Lower lobe of right lung (tissue), 2 donors: ENCODE results near the gene KCNAB1. TPM values are rescaled to one million over a fixed set of nuclear protein-coding genes. Genes with fewer than 3 reads are reported as not detected.
"Not testable (repeated sequence)": the region's sequence is repeated elsewhere in the genome, so short reads cannot be mapped to it uniquely, and the experiment has no call there.

ENCODE experiments used
- ATAC-seq, 2 donors: fragments of 200-7000 bp; cut with Tn5 transposase; one replicate each; pipeline ENCODE4 v1.9.1; 2020 to 2022; ENCODE audit warnings: mild to moderate bottlenecking in 2 of 2, moderate library complexity in 2 of 2
- DNase-seq: peaks from one replicate; pipeline ENCODE4 v3.0.0-alpha.2; 2020
- H3K27ac ChIP-seq: fragments of 200-600 bp; one replicate; pipeline ENCODE4 v1.8.0; 2022
- H3K27me3 ChIP-seq: fragments of 200-600 bp; one replicate; pipeline ENCODE4 v1.8.0; 2022; ENCODE audit warnings: low read depth
- H3K36me3 ChIP-seq: fragments of 200-600 bp; one replicate; pipeline ENCODE4 v1.8.0; 2022; ENCODE audit warnings: mild to moderate bottlenecking
- H3K4me1 ChIP-seq: fragments of 200-600 bp; one replicate; pipeline ENCODE4 v1.8.0; 2022
- H3K4me3 ChIP-seq: fragments of 200-600 bp; one replicate; pipeline ENCODE4 v1.8.0; 2022; ENCODE audit warnings: mild to moderate bottlenecking
- H3K9me3 ChIP-seq: fragments of 200-600 bp; one replicate; pipeline ENCODE4 v1.8.0; 2022
- intact Hi-C: fragments of 100-400 bp; cut with DNase I; formaldehyde crosslinking; loops from one replicate; pipeline ENCODE4 v1.11.0; 2022
- total RNA-seq: library from RNA; stranded (reverse); fragmentation: NEBNext Ultra II Directional; extraction: Animal tissue kit (Norgen Biotek cat#: 25700); gene quantifications from one replicate; pipeline ENCODE4 v1.2.1, GENCODE V29; 2021
- TF ChIP-seq, protein P1 (sequence below): fragments of 200-600 bp; IDR thresholded peaks from one replicate; pipeline ENCODE4 v1.8.0; 2022; ENCODE audit warnings: antibody characterized with exemption, mild to moderate bottlenecking
- donor health status: DM: no; HTN: yes; CAD: no; lungs with severe emphysema.

KCNAB1 gene
- total RNA-seq, 1 donor from 2014 or later, result 4.7 TPM

DNA sequence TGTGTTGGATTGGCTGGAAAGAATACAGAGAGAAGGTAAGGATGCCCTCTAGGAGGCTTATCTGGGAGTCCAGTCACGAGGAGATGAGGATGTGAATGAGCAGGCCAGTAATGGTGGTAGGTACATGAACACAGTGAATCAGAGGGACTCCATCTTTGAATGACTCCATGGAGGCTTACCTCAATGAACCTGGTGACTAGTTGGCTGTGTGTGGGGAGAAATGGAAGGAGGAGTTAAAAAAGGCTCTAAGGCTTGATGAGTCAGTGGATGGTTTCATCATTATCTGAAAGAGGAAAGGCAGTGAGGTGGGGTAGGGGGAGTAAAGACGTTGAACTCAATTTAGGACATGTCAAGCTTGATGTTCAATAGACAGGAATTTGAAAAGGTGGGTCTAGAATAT, 61.1 kb downstream of the KCNAB1 start:
- Histone ChIP-seq H3K9me3 (no peaks in the 10 kb centered on the region), H3K27ac (no peak overlapping the region), H3K4me3 (no peak overlapping the region), H3K4me1 (no peaks in the 10 kb centered on the region), H3K27me3 (no peaks in the 10 kb centered on the region), H3K36me3 (no peaks in the 10 kb centered on the region)
- ATAC-seq (no peak), DNase-seq (no peak)
- TF ChIP-seq, protein P1, sequence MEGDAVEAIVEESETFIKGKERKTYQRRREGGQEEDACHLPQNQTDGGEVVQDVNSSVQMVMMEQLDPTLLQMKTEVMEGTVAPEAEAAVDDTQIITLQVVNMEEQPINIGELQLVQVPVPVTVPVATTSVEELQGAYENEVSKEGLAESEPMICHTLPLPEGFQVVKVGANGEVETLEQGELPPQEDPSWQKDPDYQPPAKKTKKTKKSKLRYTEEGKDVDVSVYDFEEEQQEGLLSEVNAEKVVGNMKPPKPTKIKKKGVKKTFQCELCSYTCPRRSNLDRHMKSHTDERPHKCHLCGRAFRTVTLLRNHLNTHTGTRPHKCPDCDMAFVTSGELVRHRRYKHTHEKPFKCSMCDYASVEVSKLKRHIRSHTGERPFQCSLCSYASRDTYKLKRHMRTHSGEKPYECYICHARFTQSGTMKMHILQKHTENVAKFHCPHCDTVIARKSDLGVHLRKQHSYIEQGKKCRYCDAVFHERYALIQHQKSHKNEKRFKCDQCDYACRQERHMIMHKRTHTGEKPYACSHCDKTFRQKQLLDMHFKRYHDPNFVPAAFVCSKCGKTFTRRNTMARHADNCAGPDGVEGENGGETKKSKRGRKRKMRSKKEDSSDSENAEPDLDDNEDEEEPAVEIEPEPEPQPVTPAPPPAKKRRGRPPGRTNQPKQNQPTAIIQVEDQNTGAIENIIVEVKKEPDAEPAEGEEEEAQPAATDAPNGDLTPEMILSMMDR, result no peak
- intact Hi-C loops, result no loop called here

DNA sequence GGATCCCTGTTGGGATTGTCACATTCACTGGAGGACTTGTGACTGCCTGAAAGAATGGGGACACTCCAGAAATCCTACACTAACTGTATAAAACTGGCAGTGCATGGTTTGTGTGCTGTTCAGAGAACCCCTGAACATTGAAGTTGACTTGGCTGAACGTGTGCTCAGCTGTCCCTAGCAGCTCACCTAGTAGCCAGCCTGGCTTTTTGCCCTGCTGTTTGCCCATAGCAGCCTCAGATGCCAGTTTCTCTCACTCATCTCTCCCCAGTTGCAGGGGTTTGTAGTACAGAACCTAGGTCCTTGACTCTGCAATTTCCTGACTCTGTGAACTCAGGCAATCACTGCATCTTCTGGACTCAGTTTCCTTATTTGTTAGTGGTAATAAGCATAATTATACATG, 63.0 kb downstream of the KCNAB1 start:
- DNase-seq (no peak), ATAC-seq (no peak)
- no peak overlapping the region for H3K27ac ChIP-seq
- intact Hi-C loops, result no loop called here
- H3K36me3 ChIP-seq, result no peaks in the 10 kb centered on the region
- H3K4me3 ChIP-seq, result no peak overlapping the region
- no peaks in the 10 kb centered on the region for H3K27me3 ChIP-seq
- no peaks in the 10 kb centered on the region for H3K9me3 ChIP-seq
- H3K4me1 ChIP-seq, result no peaks in the 10 kb centered on the region
- TF ChIP-seq, protein P1, result no peak

DNA sequence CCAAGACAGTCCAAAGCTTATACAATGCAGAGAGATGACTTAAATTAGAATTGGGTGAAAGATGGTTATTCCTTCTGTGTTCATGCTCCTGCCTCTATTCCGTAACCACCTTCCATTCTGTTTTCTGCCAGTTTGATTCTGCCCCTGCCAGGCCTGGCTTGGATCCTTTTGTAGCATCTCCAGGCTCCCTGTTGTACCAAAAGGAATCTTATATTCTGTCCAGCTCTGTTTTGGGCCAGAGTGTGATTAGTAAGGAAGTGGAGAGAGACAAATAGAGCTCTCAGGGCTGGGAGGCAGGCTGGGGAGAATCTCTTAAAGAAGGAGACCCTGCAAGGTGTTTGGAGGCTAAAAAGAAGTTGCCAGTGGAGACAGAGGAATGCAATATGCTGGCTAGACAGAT, 63.8 kb downstream of the KCNAB1 start:
- intact Hi-C loops, result no loop called here
- DNase-seq, result no peak
- no peak for ATAC-seq
- Histone ChIP-seq H3K36me3 (no peaks in the 10 kb centered on the region), H3K4me3 (no peak overlapping the region), H3K27me3 (no peaks in the 10 kb centered on the region), H3K9me3 (no peaks in the 10 kb centered on the region), H3K27ac (no peak overlapping the region), H3K4me1 (no peaks in the 10 kb centered on the region)
- TF ChIP-seq, protein P1, result no peak

DNA sequence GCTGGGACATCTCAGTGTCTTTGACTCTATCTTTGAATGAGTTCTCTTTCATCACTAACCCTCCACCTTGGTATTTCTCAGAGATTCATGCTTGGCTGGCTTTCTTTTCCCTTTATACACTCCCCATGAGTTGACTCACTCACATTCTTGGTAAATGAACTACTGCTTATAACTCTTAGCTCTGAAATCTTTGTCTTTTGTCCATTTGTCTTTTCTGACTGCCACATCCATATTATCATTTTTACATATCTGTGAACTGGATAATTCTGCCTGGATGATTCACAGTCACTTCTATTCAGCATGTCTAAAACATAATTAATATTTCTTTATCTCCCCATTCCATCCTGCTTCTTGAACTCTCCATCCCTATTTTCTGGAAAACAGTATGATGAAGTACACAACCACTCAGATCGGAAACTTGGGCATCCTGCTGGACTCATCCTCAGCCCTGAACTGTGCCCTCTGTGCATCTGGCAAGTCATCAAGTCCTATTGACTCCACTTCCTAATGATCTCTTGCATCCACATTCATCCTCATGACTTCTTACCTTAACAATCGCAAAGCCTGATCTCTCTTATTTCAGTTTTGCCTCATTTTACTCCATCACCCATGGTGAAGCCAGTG, 66.9 kb downstream of the KCNAB1 start:
- intact Hi-C loops, result no loop called here
- Histone ChIP-seq H3K36me3 (no peaks in the 10 kb centered on the region), H3K27me3 (no peaks in the 10 kb centered on the region), H3K27ac (no peak overlapping the region), H3K9me3 (no peaks in the 10 kb centered on the region), H3K4me1 (no peaks in the 10 kb centered on the region), H3K4me3 (no peak overlapping the region)
- ATAC-seq (no peak), DNase-seq (no peak)
- TF ChIP-seq, protein P1, result no peak

DNA sequence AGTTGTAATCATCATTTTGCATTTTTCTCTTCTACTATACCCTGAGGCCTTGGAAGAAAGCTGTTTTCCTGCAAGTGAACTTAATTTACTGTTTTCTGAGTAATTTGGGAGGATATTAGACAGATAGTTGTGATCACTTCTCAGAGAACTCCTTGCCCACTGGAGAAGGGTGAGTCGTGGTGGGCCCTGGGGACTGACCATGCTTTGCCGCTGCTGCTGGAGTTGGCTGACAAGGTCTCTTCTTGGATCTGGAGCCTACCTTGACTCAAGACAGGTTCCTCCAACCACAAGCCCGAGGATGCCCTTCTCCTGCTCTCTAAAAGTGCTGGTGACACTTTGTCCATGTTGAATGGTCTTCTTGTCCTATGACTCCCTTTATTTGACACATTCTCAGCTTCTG, 68.4 kb downstream of the KCNAB1 start:
- intact Hi-C loops, result no loop called here
- Histone ChIP-seq H3K4me1 (no peaks in the 10 kb centered on the region), H3K27me3 (no peaks in the 10 kb centered on the region), H3K4me3 (no peak overlapping the region), H3K36me3 (no peaks in the 10 kb centered on the region), H3K27ac (no peak overlapping the region), H3K9me3 (no peaks in the 10 kb centered on the region)
- DNase-seq (no peak), ATAC-seq (no peak)
- TF ChIP-seq, protein P1, result no peak

DNA sequence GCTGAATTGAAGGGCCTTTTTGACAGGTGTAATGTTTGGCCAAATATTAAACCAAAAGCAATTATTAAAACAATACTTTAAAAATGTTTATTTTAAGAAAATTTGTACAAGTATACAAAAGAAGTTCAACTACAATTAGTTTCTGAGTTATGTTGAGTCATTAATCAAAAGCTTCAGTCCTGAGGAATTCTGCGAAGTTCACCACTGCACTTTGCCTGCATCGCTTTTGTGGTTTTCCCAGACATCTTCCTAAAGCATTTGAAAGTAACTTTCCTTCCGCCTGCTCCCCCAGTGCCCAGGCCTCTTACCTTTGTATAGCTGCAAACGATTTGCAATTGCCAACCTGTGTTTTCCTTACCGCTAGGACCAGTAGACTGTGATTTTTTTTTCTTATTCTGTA, 69.5 kb downstream of the KCNAB1 start:
- DNase-seq (no peak), ATAC-seq (no peak)
- Histone ChIP-seq H3K4me3 (no peak overlapping the region), H3K27ac (no peak overlapping the region), H3K9me3 (no peaks in the 10 kb centered on the region), H3K27me3 (no peaks in the 10 kb centered on the region), H3K4me1 (no peaks in the 10 kb centered on the region), H3K36me3 (no peaks in the 10 kb centered on the region)
- intact Hi-C loops, result no loop called here
- TF ChIP-seq, protein P1, result no peak

DNA sequence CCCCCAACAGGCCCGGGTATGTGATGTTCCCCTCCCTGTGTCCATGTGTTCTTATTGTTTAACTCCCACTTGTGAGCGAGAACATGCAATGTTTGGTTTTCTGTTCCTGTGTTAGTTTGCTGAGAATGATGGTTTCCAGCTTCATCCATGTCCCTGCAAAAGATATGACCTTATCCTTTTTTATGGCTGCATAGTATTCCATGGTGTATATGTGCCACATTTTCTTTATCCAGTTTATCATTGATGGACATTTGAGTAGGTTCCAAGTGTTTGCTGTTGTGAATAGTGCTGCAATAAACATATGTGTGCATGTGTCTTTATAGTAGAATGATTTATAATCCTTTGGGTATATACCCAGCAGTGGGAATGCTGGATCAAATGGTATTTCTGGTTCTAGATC, 74.6 kb downstream of the KCNAB1 start:
- H3K36me3 ChIP-seq, ATAC-seq, H3K27ac ChIP-seq, H3K4me3 ChIP-seq, H3K9me3 ChIP-seq, DNase-seq, intact Hi-C loops, H3K4me1 ChIP-seq, H3K27me3 ChIP-seq: not testable (repeated sequence)

DNA sequence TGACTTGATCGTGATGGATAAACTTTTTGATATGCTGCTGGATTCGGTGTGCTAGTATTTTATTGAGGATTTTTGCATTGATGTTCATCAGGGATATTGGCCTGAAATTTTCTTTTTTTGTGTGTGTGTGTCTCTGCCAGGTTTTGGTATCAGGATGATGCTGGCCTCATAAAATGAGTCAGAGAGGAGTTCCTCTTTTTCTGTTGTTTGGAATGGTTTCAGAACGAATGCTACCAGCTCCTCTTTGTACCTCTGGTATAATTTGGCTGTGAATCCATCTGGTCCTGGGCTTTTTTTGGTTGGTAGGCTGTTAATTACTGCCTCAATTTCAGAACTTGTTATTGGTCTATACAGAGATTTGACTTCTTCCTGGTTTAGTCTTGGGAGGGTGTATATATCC, 76.8 kb downstream of the KCNAB1 start:
- H3K27ac ChIP-seq, H3K9me3 ChIP-seq, H3K4me1 ChIP-seq, DNase-seq, H3K4me3 ChIP-seq, H3K27me3 ChIP-seq, ATAC-seq, intact Hi-C loops, H3K36me3 ChIP-seq: not testable (repeated sequence)
